NCI-H82 treated with DMSO at 0.1 percent for 48 hours (cell line): Measurements from ENCODE around the gene SWSAP1.
A peak's percentile ranks its signal among the peaks of the same experiment; 100 is the strongest.

Source experiments
- DNase-seq: peaks from one replicate; lab custom pipeline; 2025; ENCODE audit not compliant: unreplicated experiment; lab: John Stamatoyannopoulos, UW

The SWSAP1 gene

DNA sequence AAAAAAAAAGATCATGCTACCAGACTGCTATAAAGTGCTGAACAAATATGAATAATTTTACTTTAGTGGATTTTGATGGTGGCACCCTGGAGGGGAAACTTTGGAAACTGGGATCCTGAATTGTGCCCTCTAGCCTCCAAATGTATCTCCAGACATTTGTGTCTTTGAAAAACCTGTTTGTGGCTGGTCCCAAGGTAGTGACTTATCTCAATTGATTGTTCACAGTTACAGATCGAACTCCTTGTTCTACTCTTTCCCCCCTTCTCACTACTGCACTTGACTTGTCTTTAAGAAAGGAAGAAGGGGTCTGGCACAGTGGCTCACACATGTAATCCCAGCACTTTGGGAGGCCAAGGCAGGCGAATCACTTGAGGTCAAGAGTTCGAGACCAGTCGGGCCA is 34.1 kb downstream of the SWSAP1 start:
- no peak for DNase-seq

DNA sequence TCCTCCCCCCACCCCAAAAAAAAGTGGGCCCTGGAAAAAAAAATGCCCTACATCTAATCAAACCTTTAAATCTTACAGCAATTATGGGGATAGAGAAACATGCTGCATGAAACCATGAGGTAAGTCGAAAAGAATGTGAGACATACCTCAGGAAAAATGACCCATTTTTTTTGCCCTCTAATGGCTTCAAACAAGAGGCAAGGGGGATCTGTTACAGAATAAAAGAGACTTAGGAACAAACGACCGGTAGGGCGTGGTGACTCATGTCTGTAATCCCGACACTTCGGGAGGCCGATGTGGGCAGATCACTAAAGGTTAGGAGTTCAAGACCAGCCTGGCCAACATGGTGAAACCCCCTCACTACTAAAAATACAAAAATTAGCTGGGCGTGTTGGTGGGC is 36.2 kb downstream of the SWSAP1 start:
- no peak for DNase-seq

DNA sequence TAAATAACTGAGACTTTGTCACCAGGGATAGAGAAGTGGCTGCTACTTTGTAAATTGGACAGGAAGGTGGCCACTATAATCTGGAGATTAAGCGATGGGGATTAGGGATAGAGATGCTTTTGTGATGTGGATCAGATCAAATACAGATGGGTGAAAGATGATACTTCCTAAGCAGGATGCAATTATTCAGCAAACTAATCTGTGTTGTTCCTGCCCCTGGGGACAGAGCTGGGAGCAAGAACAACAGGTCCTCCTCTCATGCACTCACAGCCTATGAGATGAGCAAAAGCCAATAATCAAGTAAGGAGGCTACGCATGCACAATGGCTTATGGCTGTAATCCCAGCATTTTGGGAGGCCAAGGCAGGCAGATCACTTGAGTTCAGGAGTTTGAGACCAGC is 40.1 kb downstream of the SWSAP1 start:
- peak; percentile 96 for DNase-seq

DNA sequence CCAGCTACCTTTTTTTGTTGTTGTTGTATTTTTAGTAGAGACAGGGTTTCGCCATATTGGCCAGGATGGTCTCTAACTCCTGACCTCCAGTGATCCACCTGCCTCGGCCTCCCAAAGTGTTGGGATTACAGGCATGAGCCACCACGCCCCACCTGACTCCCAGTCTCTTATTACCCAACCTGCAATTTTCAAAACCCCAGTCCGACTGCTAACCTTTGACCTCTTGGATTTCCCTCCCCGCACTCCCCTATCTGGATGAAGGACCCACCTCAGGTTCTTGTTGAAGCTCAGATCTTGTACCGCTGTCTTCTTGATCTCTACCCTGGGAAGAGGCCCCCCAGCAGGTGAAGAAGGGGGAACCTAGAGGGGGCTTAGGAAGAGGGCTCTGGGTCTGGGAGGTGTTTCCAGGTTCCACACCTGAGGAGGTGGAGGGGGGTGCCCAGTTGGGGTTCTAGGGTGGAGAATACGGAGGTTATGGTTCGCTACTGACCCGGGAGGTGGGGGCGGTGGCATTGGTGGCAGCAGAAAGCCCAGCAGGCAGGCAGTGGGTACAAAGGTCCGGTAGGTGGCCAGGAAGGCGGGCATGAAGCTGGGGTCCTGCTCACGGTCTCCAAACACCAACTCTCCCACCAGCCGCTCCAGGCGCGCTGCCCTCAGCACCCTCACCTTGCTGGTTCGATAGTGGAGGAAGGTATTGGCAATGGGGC is 42.0 kb downstream of the SWSAP1 start:
- no peak for DNase-seq

DNA sequence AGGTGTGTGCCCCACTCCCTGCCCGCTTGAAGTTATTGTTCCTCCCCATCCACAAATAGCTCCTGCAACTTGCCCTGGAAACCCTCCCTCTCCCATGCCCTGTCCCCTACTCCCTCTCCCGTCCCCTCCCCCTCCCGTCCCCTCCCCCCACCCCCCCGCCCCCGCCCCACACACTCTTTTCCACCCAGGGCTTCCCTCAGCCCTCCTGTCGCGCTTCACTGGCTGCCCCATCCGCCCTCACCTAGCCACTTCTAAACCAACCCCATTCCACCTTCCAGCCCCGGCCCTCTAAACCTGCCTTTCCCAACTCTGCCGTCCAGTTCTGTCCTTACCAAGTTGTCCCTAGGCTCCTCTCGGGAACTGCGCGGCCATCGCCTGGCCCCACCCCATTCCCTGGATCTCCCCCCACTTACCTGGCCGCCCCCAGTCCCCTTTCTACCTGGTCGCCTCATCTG is 43.7 kb downstream of the SWSAP1 start:
- no peak for DNase-seq

DNA sequence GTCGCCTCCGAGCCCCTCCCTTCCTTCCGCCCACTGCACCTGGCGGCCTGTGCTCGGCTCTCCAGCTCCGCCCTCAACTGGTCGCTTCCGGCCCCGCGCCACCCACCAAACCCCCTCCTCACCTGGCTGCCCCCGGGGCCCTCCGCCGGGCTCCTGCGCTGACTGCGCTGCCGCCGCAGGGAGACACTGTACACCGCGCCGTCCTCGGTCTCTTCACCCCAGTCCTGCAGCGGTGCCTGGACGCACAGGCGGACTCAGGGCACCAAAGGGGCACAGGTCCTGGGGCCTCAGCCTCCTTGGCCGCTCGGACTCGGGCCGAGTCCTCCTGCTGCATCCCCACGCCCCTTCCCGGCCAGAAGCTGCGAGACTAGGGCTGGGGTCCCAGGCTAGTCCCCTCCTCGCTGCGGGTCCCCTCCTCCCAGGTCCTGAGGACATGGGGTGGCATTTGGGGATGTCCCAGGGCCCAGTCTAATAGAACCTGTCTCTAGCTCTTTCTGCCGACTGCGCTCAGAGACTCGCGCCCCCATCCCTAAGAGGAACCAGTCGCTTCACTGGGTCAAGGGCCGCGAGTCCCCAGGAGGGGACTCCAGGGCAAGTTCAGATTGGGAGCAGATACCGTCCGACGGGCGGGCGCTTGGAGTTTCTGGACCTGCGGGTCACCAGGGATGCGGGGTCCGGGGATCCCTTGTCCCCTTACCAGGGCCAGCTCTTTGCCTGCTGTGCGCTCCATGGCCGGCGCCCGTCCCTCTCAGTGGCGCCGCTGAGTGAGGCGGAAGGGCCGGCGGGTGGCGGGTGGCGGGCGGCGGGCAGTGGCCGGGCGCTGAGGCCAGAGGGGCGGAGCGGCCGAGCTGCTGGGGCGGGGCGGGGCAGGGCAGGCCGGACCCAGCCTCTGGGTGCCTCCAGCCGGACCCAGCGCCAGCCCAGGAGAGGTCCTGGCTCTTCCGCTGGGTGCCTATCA is 44.4 kb downstream of the SWSAP1 start, which contains the start of gene RGL3:
Gene RGL3 (minus strand): TSS at position 766 of the 958 bp plus-strand sequence. CDS start 36 bp downstream, at position 730.
- DNase-seq, result no peak

DNA sequence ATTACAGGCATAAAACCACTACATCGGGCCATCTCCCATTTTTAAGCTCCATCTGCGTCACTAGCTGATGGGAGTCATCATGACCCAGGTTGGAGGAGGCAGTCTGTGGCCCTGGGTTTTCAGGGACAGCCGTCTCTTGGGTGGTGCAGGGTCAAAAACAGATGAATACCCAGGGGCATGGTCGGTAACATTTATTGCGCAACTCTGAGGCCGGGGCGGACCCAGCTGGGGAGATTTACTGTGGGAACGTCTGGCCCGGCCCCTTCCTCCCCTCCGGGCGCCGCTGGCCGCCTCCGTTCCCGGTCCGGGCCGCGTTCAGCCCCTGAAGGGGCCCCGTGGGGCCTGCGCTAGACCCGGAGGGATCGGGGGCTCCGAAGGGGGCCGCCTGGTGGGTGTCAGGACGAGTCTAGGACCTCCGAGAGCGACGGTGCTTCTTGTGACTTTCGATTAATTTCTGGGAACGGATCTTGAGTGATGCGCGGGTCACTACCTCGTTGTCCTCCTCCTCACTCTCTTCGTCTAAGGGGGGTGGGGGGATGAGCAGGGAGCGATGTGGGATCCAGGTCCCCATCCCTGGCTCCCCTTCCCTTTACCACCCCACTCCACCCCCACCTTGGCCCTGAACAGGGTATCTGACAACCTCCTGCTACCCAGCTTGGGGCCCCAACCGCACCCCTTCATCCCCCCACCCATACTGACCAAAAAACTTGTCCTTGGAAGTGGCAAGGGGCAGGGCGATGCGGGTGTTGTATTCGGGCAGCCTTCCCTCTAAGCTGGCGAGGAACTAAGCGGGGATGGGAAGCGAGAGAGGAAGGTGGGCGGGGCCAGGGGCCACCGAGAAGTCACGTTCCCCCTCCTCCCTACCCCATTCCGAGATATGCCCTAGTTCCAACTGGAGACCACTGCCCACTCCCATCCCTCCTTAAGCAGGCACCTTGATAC is 46.2 kb downstream of the SWSAP1 start:
- no peak for DNase-seq

DNA sequence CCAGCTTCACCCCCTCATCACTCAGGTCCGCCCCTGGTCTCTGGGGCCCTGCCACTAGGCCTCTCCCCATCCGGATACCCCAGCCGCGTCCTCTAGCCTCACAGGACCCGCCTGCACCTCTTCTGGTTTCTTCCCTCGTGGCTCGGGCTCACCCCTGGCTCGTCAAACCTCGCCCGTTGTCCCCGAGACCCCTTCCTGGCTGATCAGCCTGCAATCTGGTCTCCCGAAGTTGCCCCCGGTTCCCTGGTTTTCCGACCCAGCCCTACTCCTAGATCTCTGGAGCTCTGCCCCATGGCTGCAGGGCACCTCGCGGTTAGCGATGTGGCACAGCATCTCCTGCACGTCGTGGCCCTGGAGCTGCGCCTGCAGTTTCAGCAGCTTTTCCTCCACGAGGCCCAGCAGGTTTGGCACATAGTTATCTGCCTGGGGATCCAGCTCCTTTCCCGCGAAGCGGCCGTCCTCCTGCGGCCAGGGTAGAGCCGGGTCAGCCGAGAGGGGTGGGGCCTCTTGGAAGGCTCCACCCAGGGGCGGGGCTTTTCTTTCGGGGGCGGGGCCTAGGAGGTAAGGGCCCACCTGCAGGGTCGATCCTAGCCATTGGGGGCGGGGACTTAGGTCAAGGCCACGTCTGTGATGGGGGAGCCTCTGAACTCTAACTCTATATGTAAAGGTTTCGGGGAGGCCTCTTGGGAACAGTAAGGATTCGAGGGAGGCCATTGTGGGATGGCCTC is 47.1 kb downstream of the SWSAP1 start:
- no peak for DNase-seq

DNA sequence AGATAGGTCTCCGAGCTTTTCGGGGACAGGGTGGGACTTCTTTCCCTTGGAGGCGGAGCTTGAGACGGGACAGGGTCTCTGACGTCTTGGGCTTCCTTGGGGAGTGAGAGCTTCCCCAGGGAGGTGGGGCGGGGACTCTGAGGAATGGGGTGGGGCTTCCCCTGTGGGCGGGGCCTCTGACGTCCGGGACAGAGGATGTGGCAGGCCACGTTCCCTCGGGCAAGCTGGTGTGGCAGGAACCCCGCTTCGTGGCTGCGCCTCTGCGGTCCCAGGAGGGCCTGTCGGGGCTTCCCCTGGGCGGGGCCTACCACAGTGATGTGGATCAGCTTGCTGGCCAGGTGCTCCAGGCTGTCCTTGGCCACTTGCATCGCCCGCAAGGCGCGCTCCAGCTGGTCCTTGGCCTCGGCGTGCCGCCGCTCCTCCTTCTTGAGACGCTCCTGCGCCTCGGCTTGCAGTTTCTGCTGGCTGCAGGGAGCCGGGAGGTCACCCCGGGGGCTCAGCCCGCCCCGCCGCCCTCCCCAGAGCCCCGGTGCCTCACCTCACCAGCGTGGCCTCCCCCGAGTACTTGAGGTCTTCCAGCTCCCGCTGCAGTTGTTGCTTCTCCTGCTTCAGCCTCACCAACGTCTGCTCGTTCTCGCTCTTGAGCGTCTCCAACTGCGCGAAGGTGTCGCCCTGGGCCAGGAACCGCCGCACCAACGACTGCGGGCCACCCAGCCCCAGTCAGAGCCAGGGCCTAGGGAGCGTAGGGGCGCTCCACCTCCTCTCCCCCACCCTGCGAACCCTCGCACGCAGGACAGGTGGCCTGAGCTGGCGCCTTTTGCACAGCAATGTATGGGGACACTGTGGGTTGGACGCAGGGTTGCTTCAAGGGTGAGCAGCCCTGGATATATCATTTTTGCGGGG is 47.9 kb downstream of the SWSAP1 start:
- DNase-seq, result no peak

DNA sequence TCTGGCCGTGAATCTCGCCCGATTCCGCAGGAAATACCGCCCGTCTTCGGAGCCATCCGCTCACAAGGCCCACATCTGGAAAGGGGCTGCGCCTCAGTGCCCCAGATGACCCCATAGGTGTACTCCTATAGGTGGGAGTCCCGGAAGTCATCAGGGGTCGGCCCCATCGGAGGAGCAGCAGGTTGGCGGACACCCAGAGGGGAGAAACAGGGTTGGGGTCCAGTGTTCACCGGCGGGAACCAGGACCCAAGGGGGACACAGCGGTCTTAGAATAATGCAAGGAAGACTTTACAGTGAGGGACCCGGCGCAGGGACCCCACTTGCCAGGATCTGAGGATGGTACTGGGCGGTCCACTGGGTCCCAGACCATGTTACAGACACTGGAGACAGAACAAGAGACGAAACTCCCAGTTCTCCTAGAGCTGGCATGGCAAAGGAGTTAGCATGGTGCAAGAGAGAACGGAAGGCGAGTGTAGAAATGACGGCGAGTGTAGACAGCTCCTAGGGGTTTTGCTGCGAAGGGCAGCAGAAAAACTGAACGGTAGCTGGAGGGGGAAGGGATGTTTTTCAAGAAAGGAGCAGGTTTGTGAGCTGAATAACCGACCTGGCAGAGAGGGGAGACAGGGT is 48.8 kb downstream of the SWSAP1 start:
- DNase-seq, result no peak

DNA sequence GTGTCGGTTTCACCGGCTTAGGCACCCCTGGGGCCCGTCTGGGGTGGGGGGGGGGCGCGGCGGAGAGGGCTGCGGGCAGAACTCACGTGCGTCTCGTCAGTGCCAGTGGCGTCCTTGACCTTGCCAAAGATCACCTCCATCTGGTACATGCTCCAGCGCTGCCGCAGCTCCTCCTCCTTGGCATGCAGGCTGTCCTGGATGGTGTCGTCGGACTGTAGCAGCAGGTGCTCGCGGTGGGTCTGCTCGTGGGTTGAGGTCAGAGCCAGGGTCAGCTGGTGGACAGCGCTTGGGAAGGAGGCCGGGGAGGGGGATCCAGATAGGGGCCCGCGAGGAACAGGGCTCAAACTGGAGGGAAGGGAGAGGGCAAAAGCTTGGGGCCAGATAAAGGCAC is 49.3 kb downstream of the SWSAP1 start:
- no peak for DNase-seq
